PFSK-1 (cell line): ENCODE results near the gene SERPINH1.

ENCODE experiments used
- FOXP2 ChIP-seq: optimal IDR thresholded peaks from 2 replicates; pipeline ENCODE3; 2011; ENCODE audit warnings: borderline replicate concordance, control low read depth, inconsistent platforms; ENCODE audit not compliant: insufficient read depth; ENCODE audit errors: extremely low read length, extremely low read depth
- POLR2AphosphoS5 ChIP-seq: IDR thresholded peaks from 2 replicates; pipeline ENCODE4 v1.6.1; 2012; ENCODE audit warnings: low read depth, mild to moderate bottlenecking, control low read depth, low read length, moderate library complexity
- SIN3A ChIP-seq: IDR thresholded peaks from 2 replicates; pipeline ENCODE4 v1.6.1; 2012; ENCODE audit warnings: mild to moderate bottlenecking, low read length, moderate library complexity, borderline replicate concordance; ENCODE audit not compliant: insufficient read depth
- TAF1 ChIP-seq: IDR thresholded peaks from 2 replicates; pipeline ENCODE4 v1.6.1; 2012; ENCODE audit warnings: low read length, control low read depth, borderline replicate concordance; ENCODE audit not compliant: insufficient read depth
- TF ChIP-seq, protein P1 (sequence below), 2 experiments: IDR thresholded peaks; 2 replicates each; pipeline versions ENCODE4 v1.6.1 to v1.8.0; 2011 to 2012; ENCODE audit warnings: low read depth in 2 of 2, low read length in 2 of 2, control low read depth in 1 of 2, inconsistent platforms in 1 of 2, mild to moderate bottlenecking in 1 of 2, moderate library complexity in 1 of 2; ENCODE audit not compliant: insufficient read depth in 1 of 2

The SERPINH1 gene

DNA sequence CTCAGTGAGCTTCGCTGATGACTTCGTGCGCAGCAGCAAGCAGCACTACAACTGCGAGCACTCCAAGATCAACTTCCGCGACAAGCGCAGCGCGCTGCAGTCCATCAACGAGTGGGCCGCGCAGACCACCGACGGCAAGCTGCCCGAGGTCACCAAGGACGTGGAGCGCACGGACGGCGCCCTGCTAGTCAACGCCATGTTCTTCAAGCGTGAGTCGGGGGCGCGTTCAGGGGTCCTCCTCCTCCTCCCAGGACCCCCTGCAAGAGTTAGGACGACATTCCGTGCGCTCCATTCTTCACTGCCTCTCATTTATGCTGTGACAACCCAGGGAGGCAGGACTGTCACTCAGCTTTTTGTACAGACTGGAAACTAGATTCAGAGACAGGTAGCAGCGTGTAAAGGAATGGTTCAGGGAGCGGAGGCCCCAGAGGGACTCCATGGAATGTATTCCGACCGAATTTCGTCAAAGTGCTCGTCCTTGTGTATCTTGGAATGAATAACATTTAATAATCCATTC is 4.8 kb downstream of the SERPINH1 start:
- TF ChIP-seq FOXP2 (no peak), SIN3A (no peak), TAF1 (no peak), POLR2AphosphoS5 (no peak)
- TF ChIP-seq, protein P1, sequence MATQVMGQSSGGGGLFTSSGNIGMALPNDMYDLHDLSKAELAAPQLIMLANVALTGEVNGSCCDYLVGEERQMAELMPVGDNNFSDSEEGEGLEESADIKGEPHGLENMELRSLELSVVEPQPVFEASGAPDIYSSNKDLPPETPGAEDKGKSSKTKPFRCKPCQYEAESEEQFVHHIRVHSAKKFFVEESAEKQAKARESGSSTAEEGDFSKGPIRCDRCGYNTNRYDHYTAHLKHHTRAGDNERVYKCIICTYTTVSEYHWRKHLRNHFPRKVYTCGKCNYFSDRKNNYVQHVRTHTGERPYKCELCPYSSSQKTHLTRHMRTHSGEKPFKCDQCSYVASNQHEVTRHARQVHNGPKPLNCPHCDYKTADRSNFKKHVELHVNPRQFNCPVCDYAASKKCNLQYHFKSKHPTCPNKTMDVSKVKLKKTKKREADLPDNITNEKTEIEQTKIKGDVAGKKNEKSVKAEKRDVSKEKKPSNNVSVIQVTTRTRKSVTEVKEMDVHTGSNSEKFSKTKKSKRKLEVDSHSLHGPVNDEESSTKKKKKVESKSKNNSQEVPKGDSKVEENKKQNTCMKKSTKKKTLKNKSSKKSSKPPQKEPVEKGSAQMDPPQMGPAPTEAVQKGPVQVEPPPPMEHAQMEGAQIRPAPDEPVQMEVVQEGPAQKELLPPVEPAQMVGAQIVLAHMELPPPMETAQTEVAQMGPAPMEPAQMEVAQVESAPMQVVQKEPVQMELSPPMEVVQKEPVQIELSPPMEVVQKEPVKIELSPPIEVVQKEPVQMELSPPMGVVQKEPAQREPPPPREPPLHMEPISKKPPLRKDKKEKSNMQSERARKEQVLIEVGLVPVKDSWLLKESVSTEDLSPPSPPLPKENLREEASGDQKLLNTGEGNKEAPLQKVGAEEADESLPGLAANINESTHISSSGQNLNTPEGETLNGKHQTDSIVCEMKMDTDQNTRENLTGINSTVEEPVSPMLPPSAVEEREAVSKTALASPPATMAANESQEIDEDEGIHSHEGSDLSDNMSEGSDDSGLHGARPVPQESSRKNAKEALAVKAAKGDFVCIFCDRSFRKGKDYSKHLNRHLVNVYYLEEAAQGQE (IDR thresholded peaks at IDR 0.05; ENCODE audit: insufficient read depth in 1 of 2, low read depth in 2 of 2, low read length in 2 of 2), result no peak

DNA sequence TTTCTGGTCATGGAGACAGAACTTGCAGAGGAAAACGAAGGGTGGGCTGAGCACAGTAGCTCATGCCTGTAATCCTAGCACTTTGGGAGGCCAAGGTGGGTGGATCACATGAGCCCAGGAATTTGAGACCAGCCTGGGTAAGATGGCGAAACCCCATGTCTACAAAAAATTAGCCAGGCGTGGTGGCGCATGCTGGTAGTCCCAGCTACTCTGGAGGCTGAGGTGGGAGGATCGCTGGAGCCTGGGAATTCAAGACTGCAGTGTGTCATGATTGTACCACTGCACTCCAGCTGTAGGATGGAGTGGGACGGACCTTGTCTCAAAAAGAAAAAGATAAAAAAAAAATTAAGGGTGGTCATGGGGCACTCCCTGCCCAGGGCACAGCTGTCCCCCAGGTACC is 5.9 kb downstream of the SERPINH1 start:
- no peak for TF ChIP-seq POLR2AphosphoS5
- no peak for TF ChIP-seq FOXP2
- TF ChIP-seq, protein P1 (IDR thresholded peaks at IDR 0.05; ENCODE audit: insufficient read depth in 1 of 2, low read depth in 2 of 2, low read length in 2 of 2), result no peak

DNA sequence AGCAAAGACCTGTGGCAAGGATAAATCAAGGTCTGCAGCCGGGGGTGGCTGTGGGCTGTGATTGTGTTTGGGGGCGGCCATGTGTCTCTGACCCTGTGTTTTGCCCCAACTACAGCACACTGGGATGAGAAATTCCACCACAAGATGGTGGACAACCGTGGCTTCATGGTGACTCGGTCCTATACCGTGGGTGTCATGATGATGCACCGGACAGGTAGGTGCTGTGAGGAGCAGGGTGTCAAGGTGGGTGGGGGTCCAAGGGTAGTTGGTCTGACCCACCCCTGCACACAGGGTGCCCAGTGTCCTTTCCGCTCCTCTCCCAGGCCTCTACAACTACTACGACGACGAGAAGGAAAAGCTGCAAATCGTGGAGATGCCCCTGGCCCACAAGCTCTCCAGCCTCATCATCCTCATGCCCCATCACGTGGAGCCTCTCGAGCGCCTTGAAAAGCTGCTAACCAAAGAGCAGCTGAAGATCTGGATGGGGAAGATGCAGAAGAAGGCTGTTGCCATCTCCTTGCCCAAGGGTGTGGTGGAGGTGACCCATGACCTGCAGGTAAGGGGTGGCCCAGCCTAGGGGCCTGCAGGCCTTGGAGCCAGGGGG is 6.7 kb downstream of the SERPINH1 start:
- TF ChIP-seq TAF1 (no peak), SIN3A (no peak), POLR2AphosphoS5 (no peak), FOXP2 (no peak)
- TF ChIP-seq, protein P1 (IDR thresholded peaks at IDR 0.05; ENCODE audit: insufficient read depth in 1 of 2, low read depth in 2 of 2, low read length in 2 of 2), result no peak

DNA sequence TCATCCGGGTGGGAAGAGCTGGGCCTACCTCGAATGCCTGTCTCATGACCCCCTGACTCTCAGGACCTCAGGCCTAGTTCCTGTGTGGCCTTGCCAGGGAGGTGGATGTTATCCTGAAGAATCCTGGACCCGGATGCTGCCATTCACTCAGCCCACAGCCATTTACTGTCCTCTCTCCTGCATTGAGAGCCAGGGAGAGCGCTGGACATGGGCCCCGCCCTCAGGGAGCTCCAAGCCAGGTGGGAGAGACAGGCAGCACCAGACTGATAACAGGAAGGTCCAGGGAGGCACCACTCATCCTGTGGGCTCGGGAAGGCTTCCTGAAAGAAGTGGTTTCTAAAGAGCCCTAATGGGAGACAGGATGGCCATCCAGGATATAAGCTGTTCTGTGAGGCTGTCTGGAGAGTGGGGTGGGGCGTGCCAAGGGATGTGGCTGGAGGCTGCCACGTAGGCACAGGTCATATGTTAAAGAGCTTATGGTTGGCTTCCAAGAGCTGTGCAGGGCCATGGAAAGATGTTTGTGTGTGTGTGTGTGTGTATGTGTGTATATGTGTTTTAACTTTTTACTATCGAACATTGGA is 8.6 kb downstream of the SERPINH1 start:
- TF ChIP-seq POLR2AphosphoS5, result no peak
- TF ChIP-seq SIN3A, result no peak
- TF ChIP-seq TAF1, result no peak
- TF ChIP-seq, protein P1 (IDR thresholded peaks at IDR 0.05; ENCODE audit: insufficient read depth in 1 of 2, low read depth in 2 of 2, low read length in 2 of 2), result no peak

DNA sequence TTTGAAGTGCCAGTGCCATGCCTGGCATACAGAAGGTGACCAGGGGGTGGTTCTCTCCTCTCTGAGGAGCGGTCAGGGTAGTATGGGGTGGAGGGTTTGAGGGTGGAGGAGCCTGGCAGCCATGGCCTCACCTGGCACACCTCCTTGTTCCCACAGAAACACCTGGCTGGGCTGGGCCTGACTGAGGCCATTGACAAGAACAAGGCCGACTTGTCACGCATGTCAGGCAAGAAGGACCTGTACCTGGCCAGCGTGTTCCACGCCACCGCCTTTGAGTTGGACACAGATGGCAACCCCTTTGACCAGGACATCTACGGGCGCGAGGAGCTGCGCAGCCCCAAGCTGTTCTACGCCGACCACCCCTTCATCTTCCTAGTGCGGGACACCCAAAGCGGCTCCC is 9.6 kb downstream of the SERPINH1 start:
- TF ChIP-seq POLR2AphosphoS5 (no peak), TAF1 (no peak), SIN3A (no peak), FOXP2 (no peak)
- TF ChIP-seq, protein P1 (IDR thresholded peaks at IDR 0.05; ENCODE audit: insufficient read depth in 1 of 2, low read depth in 2 of 2, low read length in 2 of 2), result no peak
